GM12872 (cell line): Measurements from ENCODE around the gene NKAIN1.

Experiments used
- TF ChIP-seq, protein P1 (sequence below): IDR thresholded peaks from 3 replicates; pipeline ENCODE4 v1.5.1; 2011; ENCODE audit warnings: low read depth, mild to moderate bottlenecking, low read length, moderate library complexity; ENCODE audit not compliant: insufficient read depth

The NKAIN1 gene

DNA sequence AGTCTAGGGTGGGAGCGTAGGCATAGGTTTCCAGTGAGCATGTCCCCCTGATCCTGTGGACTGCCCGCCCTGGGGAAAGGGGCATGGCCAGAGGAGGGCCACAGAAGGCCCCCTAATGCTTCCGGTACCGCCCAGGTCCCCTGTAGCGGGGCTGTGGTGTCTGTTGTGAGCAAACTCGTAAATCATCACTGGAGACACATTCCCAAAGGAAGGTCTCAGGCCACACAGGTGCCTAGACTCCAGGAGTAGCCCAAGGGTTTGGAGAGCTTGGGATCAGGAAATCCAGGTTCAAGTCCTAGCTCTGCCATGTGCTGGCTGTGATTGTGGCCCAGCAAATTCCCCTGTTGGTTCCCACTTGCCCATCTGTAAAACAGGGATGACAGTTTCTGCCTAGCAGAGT, 20.2 kb downstream of the NKAIN1 start:
- TF ChIP-seq, protein P1, sequence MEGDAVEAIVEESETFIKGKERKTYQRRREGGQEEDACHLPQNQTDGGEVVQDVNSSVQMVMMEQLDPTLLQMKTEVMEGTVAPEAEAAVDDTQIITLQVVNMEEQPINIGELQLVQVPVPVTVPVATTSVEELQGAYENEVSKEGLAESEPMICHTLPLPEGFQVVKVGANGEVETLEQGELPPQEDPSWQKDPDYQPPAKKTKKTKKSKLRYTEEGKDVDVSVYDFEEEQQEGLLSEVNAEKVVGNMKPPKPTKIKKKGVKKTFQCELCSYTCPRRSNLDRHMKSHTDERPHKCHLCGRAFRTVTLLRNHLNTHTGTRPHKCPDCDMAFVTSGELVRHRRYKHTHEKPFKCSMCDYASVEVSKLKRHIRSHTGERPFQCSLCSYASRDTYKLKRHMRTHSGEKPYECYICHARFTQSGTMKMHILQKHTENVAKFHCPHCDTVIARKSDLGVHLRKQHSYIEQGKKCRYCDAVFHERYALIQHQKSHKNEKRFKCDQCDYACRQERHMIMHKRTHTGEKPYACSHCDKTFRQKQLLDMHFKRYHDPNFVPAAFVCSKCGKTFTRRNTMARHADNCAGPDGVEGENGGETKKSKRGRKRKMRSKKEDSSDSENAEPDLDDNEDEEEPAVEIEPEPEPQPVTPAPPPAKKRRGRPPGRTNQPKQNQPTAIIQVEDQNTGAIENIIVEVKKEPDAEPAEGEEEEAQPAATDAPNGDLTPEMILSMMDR, result no peak

DNA sequence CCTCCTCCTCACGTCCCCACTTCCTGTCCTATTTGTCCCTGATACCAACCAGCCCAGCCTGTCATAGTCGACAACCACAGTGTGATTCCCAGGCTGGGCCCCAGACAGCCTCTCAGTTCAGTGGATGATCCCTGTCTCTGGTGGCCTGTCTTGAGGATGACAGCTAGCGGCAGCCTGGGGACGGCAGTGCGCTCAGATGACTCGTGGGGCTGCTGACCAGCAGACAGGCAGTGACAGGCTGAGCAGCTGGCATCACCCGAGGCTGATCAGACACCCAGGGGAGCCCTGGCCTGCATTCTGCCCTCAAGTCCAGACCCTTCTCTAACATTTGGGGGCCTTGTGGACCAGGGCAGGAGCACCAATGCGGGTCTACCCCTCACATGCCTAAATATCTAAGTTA, 21.0 kb downstream of the NKAIN1 start:
- TF ChIP-seq, protein P1, result no peak

DNA sequence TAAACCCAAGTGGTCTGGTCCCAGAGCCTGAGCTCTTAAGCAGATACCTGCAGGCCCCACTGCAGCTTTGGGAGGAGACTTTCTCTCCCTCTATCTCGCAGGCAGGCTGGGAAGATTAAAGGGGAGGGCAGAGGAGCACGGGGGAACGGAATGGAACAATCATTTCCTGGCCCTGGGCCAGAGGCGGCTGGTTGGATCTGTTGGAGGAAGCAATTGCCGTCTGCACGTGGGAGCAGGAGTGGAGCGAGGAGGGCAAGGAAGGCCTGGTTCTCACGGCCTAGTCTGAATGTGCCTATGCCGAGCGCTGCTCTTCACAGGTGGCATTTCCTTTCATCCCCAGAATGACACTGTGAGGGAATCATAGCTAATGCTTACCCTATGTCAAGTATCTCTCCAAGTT, 23.7 kb downstream of the NKAIN1 start:
- TF ChIP-seq, protein P1, result no peak

DNA sequence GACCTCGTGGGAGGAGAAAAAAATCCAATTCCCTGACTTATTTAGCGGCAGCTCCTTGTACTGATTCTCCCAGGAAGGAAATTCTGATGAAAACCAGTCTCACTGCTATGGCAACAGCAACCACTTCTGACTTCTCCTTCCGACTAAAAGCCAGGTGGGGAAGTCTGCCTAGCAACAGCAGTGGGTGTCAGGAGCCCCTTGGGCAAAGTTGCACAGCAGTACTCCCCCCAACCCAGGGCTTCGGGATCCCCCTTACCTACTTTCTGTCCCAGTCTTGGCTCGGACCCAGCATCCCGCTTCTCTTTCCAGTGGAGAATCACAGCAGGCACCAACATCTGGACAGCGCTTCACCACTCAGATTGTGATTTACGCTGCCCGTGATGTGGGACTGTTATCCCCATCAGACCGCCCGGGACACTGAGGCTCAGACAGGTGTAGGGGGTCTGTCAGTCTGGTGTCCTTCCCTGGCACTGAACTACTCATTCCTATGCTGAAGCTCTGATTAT, 24.6 kb downstream of the NKAIN1 start:
- TF ChIP-seq, protein P1, result no peak

DNA sequence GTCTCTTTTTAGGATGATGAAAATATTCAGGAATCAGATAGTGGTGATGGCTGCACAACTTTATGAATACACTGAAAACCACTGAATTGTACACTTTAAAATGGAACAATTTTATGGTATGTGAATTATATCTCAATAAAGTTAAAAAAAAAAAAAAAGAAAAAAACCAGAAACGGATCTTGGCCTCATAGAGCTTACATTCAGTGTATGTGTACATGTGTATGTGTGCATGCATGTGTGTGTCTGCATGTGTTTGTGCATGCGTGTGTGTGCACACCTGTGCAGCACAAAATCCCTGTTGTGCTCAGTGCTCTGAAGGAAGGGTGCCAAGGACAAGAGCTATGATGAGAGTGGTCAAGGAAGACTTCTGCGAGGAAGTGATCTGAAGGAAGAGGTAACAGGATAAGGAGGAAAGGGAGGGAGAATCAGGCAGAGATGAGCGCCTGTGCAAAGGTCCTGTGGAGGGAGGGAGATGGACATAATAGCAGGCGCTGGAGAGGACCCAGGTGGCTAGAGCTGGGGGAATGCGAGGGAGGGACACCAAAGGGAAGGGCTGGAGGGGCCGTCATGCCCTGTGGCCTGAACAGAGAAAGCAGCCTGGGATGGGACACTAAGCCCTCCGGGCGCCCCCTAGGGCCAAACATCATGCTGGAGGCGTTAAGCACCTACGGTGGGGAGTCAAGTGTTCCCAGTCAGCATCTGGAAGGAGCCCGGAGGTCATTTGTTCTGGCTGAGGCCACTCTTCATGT, 25.2 kb downstream of the NKAIN1 start:
- TF ChIP-seq, protein P1, result no peak

DNA sequence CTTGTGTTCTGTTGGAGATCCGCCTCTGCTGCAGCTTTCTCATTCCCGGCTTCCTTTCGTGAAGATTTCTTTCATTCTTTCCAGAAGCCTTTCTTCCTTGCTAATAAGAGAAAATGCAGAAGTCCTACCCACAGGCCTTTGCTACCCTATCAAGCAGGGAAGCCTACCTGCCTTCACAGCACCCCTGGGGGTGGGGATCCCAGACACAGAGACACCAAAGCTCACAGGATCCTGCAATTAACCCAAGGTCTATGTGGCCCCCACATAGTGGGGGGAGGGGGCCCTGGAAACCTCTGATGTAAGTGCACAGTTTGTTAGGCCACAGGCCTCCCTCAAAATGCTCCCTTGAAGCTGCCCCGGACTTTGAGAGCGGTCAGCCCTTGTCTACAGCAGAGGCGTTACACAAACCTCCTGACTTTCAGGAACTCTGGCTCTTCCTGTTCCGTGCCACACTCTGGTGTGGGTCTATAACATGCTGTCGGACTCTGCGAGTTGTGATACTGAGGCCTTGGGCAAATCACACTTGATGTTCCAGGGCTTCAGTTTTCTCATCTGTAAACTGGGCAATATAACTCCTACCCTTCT, 31.2 kb downstream of the NKAIN1 start:
- TF ChIP-seq, protein P1, result no peak

DNA sequence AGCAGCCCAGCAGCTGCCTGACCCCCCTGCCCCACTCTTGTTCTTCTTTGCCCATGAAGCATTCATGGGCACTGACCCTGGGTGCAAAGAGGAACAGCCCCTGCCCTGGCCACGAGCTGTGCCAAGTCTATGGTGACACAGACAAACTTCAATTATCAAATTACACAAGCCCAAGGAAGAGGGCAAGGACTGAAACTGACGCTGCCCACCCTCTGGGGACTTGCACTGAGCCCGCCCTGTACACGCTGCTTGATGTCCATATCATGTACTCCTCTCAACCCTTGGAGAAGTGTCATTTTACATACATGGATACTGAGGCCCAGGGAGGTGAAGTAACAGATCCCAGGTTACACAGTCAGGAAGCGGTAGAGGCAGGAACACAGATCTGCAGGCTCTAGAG, 32.1 kb downstream of the NKAIN1 start:
- TF ChIP-seq, protein P1, result no peak
